ENCODE measurements around the gene PAK1IP1.

Gene PAK1IP1

GRCh38 chr6:10756085-10756484, 61.3 kb downstream of the PAK1IP1 start:
- H3K4me2 ChIP-seq (ENCODE audit: low read depth, low read length): no peak overlapping the region
- no peaks in the 10 kb centered on the region for H3K27me3 ChIP-seq (replicated peaks; ENCODE audit: insufficient read depth, low read length)
- H3K4me3 ChIP-seq (ENCODE audit: low read length): no peak overlapping the region
- H3K9ac ChIP-seq (ENCODE audit: low read length): no peak overlapping the region
- H3K36me3 ChIP-seq (replicated peaks; ENCODE audit: insufficient read depth, low read length): 0 out of 2 replicates have a peak, but pooled peaks cover 1% of the 10 kb centered on the region
- H3F3A ChIP-seq (ENCODE audit: insufficient read depth, low read length): no peaks in the 10 kb centered on the region
- no peaks in the 10 kb centered on the region for H4K20me1 ChIP-seq (ENCODE audit: insufficient read depth, low read length)
- no peaks in the 10 kb centered on the region for H3K4me1 ChIP-seq (ENCODE audit: low read length)
- DNase-seq: no peak
- no peak for TF ChIP-seq EZH2phosphoT487 (IDR thresholded peaks at IDR 0.05; ENCODE audit: low read length)
- TF ChIP-seq EZH2 (optimal IDR thresholded peaks at IDR 0.05; ENCODE audit: low read depth, low read length): no peak
- no peak for TF ChIP-seq CTCF (IDR thresholded peaks at IDR 0.05; ENCODE audit: low read length)
- no peaks in the 10 kb centered on the region for H3K9me3 ChIP-seq (replicated peaks; ENCODE audit: insufficient read depth, low read length)
- no peak overlapping the region for H3K27ac ChIP-seq (ENCODE audit: low read length)
- no peaks in the 10 kb centered on the region for H3K9me2 ChIP-seq (replicated peaks; ENCODE audit: insufficient read depth, low read length)
- H3K79me2 ChIP-seq (ENCODE audit: low read length): peaks cover 26% of the 10 kb centered on the region
- no peak overlapping the region for H2AFZ ChIP-seq (ENCODE audit: low read length)

Data from MM.1S (cell line).